A549 (cell line): ENCODE results near the gene IGSF3. TPM values are rescaled to one million over a fixed set of nuclear protein-coding genes. Genes with fewer than 3 reads are reported as not detected.

Experiments used
- ATAC-seq, 2 experiments: fragments of 200-7000 bp in 1 of 2; fragments of >200 bp in 1 of 2; cut with Nextera tagmentation in 1 of 2; cut with Tn5 transposase in 1 of 2; 3 replicates each; pipeline versions ENCODE4 v1.8.0 to v1.9.1; 2018 to 2020; ENCODE audit warnings: mild to moderate bottlenecking in 1 of 2, moderate library complexity in 1 of 2
- CTCF ChIA-PET: fragments of 300-600 bp; sonication (Branson Sonifier 250); formaldehyde crosslinking; extraction: SDS; loops from one replicate; lab custom pipeline; 2021; ENCODE audit warnings: antibody characterized with exemption, inconsistent platforms; lab: Yijun Ruan, JAX
- POLR2A ChIA-PET: fragments of 350-600 bp; formaldehyde crosslinking; extraction: SDS; loops from one replicate; lab custom pipeline; 2021; ENCODE audit warnings: antibody characterized with exemption, inconsistent platforms; lab: Yijun Ruan, JAX
- DNase-seq, 2 experiments: peaks; one replicate each; pipeline versions ENCODE4 v3.0.0 to v3.0.0-alpha.2; 2011 to 2016; ENCODE audit warnings: low read depth in 1 of 2, low spot score in 1 of 2
- FAIRE-seq: peaks from 2 replicates; lab custom pipeline; 2011; peaks lifted over from hg19 to GRCh38; lab: Jason Lieb, UNC
- H3K27ac ChIP-seq, 2 experiments: fragments of >200 bp; sonication (Bioruptor Twin); formaldehyde crosslinking; 3 replicates each; pipeline ENCODE4 v1.5.1; 2016 to 2017
- H3K4me1 ChIP-seq: fragments of >200 bp; sonication (Bioruptor Twin); formaldehyde crosslinking; 3 replicates; pipeline ENCODE4 v1.6.1; 2016
- H3K4me2 ChIP-seq: fragments of >200 bp; sonication (Bioruptor Twin); formaldehyde crosslinking; 3 replicates; pipeline ENCODE4 v1.6.1; 2016
- H3K4me3 ChIP-seq: fragments of >200 bp; sonication (Bioruptor Twin); formaldehyde crosslinking; 3 replicates; pipeline ENCODE4 v1.5.1; 2016
- H3K9me3 ChIP-seq: fragments of >200 bp; sonication (Bioruptor Twin); formaldehyde crosslinking; 3 replicates; pipeline ENCODE4 v1.6.1; 2016
- BHLHE40 ChIP-seq: IDR thresholded peaks from 2 replicates; pipeline ENCODE4 v1.6.1; 2012; ENCODE audit warnings: low read depth, low read length, inconsistent platforms
- CBX8 ChIP-seq: fragments of 200-600 bp; sonication (generic); IDR thresholded peaks from 2 replicates; pipeline ENCODE4 v1.6.1; 2016
- CEBPB ChIP-seq, 2 experiments: fragments of >200 bp in 1 of 2; sonication (Bioruptor Twin) in 1 of 2; formaldehyde crosslinking in 1 of 2; IDR thresholded peaks; 2 replicates each; pipeline ENCODE4 v1.6.1; 2012 to 2016
- CHD4 ChIP-seq: fragments of 200-600 bp; sonication (generic); IDR thresholded peaks from 2 replicates; pipeline ENCODE4 v1.6.1; 2016; ENCODE audit warnings: antibody characterized with exemption, mild to moderate bottlenecking, borderline replicate concordance
- EHF ChIP-seq: fragments of 250-450 bp; sonication (Bioruptor Pico); IDR thresholded peaks from 2 replicates; pipeline ENCODE4 v1.5.0; 2020; ENCODE audit warnings: mild to moderate bottlenecking
- EHMT2 ChIP-seq: fragments of 200-600 bp; sonication (generic); IDR thresholded peaks from 2 replicates; pipeline ENCODE4 v1.6.1; 2016; ENCODE audit warnings: antibody characterized with exemption, low read depth, mild to moderate bottlenecking, moderate library complexity
- FOSB ChIP-seq: fragments of 250-450 bp; sonication (Bioruptor Pico); IDR thresholded peaks from 2 replicates; pipeline ENCODE4 v1.5.0; 2020; ENCODE audit warnings: mild to moderate bottlenecking, moderate library complexity
- FOXS1 ChIP-seq: fragments of 250-450 bp; sonication (Bioruptor Pico); IDR thresholded peaks from 2 replicates; pipeline ENCODE4 v1.5.0; 2020; ENCODE audit warnings: mild to moderate bottlenecking, moderate library complexity
- HEYL ChIP-seq: fragments of 250-450 bp; sonication (Bioruptor Pico); IDR thresholded peaks from 2 replicates; pipeline ENCODE4 v1.8.0; 2021; ENCODE audit warnings: mild to moderate bottlenecking, moderate library complexity
- HMGXB4 ChIP-seq: fragments of 250-450 bp; sonication (Bioruptor Pico); IDR thresholded peaks from 2 replicates; pipeline ENCODE4 v1.5.0; 2021; ENCODE audit warnings: mild to moderate bottlenecking, moderate library complexity, borderline replicate concordance
- JUN ChIP-seq, 2 experiments: fragments of >200 bp; sonication (Bioruptor Twin); formaldehyde crosslinking; IDR thresholded peaks; 2 replicates in 1 of 2; 3 replicates in 1 of 2; pipeline ENCODE4 v1.6.1; 2016 to 2017
- MAX ChIP-seq: IDR thresholded peaks from 2 replicates; pipeline ENCODE4 v1.6.1; 2012
- MAZ ChIP-seq: fragments of 150-350 bp; IDR thresholded peaks from 2 replicates; pipeline ENCODE4 v1.6.1; 2014; ENCODE audit warnings: antibody characterized with exemption, low read depth, low read length, borderline replicate concordance
- PHF8 ChIP-seq: fragments of 200-600 bp; sonication (generic); IDR thresholded peaks from 2 replicates; pipeline ENCODE4 v1.6.1; 2016; ENCODE audit warnings: low read depth, mild to moderate bottlenecking, antibody characterized with exemption, moderate library complexity, borderline replicate concordance
- RARB ChIP-seq: fragments of 250-450 bp; sonication (Bioruptor Pico); IDR thresholded peaks from 2 replicates; pipeline ENCODE4 v1.8.0; 2021; ENCODE audit warnings: mild to moderate bottlenecking, moderate library complexity
- RCOR1 ChIP-seq: fragments of 150-350 bp; IDR thresholded peaks from 2 replicates; pipeline ENCODE4 v1.6.1; 2014; ENCODE audit warnings: antibody characterized with exemption, low read length, low read depth
- REST ChIP-seq: fragments of 200-600 bp; sonication (generic); IDR thresholded peaks from 2 replicates; pipeline ENCODE4 v1.6.1; 2016; ENCODE audit warnings: antibody characterized with exemption, mild to moderate bottlenecking, moderate library complexity
- TFCP2L1 ChIP-seq: fragments of 250-450 bp; sonication (Bioruptor Pico); IDR thresholded peaks from 2 replicates; pipeline ENCODE4 v1.5.0; 2021; ENCODE audit warnings: mild to moderate bottlenecking
- TP53 ChIP-seq: fragments of 250-450 bp; sonication (Bioruptor Pico); IDR thresholded peaks from 2 replicates; pipeline ENCODE4 v1.5.0; 2021; ENCODE audit warnings: mild to moderate bottlenecking, moderate library complexity
- ZC3H11A ChIP-seq: fragments of 450-650 bp; IDR thresholded peaks from 2 replicates; pipeline ENCODE4 v1.6.1; 2014; ENCODE audit warnings: antibody characterized with exemption, mild to moderate bottlenecking
- WGBS: methylation state at CpG from one replicate; pipeline ENCODE4 v1.1.6; 2017; ENCODE audit errors: missing lambda C conversion rate; 5-methylcytosine and 5-hydroxymethylcytosine counted together
- polyA plus RNA-seq, 4 experiments: library from polyadenylated mRNA; depleted of rRNA in 3 of 4; stranded (reverse); fragments of >200 nt; fragmentation: RNase III in 1 of 4; extraction: RNeasy Plus Mini Kit Qiagen cat#74134 plus additional on column Dnase treatment in 1 of 4; gene quantifications; 2 replicates in 3 of 4; 3 replicates in 1 of 4; pipeline ENCODE4 v1.2.3, GENCODE V29; 2011 to 2017
- TF ChIP-seq, protein P1 (sequence below): IDR thresholded peaks from 2 replicates; pipeline ENCODE4 v1.6.1; 2012

The IGSF3 gene
- polyA plus RNA-seq, 2 of the 4 experiments (the other 2 are of a cell fraction): 18.5 to 21.9 TPM

GRCh38 chr1:116699605-116700004 lies 32.1 kb upstream of the IGSF3 start:
- ChIA-PET POLR2A (no interaction called here), CTCF (interaction anchor here (0.8 kb wide), 1 partner anchor 232 kb away, joined by 3 read pairs; no protein-coding TSS in a partner anchor)

DNA sequence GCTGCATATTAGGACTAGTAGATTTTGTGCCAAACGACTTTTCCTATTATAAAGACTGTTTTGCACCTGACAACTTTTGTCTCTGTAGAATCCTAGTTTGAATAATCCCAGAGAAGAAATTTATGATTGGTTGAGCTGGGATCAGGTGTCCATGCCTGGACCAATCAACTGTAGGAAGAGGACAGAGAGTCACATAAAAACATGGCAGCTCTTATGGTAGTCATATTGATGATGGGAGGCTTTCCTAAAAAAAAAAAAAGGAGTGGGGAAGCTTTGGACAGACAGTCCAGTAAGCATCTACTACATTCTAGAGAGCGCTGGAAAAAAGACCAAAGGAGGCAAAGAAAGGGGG lies 30.7 kb upstream of the IGSF3 start:
- Histone ChIP-seq H3K4me3 (no peak overlapping the region), H3K4me1 (peaks cover 5% of the 10 kb centered on the region; the same call in 1 of the 3 replicates)
- ATAC-seq (no peak), FAIRE-seq (no peak)
- TF ChIP-seq BHLHE40 (no peak), RCOR1 (no peak), EHF (CRISPR knock-in tag) (no peak), CBX8 (no peak), REST (no peak), CEBPB (IDR thresholded peaks at IDR 0.05) (no peak), PHF8 (no peak), CHD4 (no peak), FOXS1 (CRISPR knock-in tag) (no peak), RARB (CRISPR knock-in tag) (no peak), MAZ (no peak), FOSB (CRISPR knock-in tag) (no peak), HMGXB4 (CRISPR knock-in tag) (no peak), EHMT2 (no peak), TP53 (CRISPR knock-in tag) (no peak), HEYL (no peak)
- TF ChIP-seq, all 56 proteins: peak for 0
- WGBS: 50% methylated on average over 2 of the region's 2 CpGs
- no peaks in the 10 kb centered on the region for H3K9me3 ChIP-seq
- H3K27ac ChIP-seq: no peak overlapping the region
- H3K4me2 ChIP-seq: no peak overlapping the region
- POLR2A ChIA-PET: no interaction called here
- DNase-seq: no peak
- CTCF ChIA-PET: interaction anchor here (1.0 to 1.1 kb wide), 2 partner anchors 12 to 27 kb away, joined by 3 read pairs; no protein-coding TSS in a partner anchor

More at GRCh38 chr1:116699605-116700004, 32.1 kb upstream of the IGSF3 start:
- Histone ChIP-seq H3K9me3 (no peaks in the 10 kb centered on the region), H3K4me2 (no peak overlapping the region), H3K27ac (no peak overlapping the region), H3K4me1 (no peaks in the 10 kb centered on the region), H3K4me3 (no peak overlapping the region)
- ATAC-seq: no peak
- TF ChIP-seq RCOR1 (no peak), TFCP2L1 (CRISPR knock-in tag) (no peak), FOSB (CRISPR knock-in tag) (no peak), MAX (no peak), ZC3H11A (no peak), JUN (IDR thresholded peaks at IDR 0.05) (no peak)
- TF ChIP-seq, protein P1, sequence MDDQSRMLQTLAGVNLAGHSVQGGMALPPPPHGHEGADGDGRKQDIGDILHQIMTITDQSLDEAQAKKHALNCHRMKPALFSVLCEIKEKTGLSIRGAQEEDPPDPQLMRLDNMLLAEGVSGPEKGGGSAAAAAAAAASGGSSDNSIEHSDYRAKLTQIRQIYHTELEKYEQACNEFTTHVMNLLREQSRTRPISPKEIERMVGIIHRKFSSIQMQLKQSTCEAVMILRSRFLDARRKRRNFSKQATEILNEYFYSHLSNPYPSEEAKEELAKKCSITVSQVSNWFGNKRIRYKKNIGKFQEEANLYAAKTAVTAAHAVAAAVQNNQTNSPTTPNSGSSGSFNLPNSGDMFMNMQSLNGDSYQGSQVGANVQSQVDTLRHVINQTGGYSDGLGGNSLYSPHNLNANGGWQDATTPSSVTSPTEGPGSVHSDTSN: no peak
- no peak for DNase-seq
- FAIRE-seq: no peak
